GM21786 (cell line): Measurements from ENCODE around the gene TUBB4B.

Experiments
- ATAC-seq: cut with Tn5 transposase; IDR thresholded peaks from one replicate; pipeline ENCODE4 v1.9.1; 2021; ENCODE audit not compliant: unreplicated experiment

Gene TUBB4B

GRCh38 chr9:137225699-137226331 lies 15.3 kb upstream of the TUBB4B start:
- no peak for ATAC-seq

GRCh38 chr9:137226338-137227053 lies 14.6 kb upstream of the TUBB4B start:
- no peak for ATAC-seq

GRCh38 chr9:137227054-137227852 lies 13.8 kb upstream of the TUBB4B start, which contains the start of gene RNF224:
Gene RNF224, plus strand, starts transcription at chr9:137227502. Its CDS starts 834 bp downstream, at chr9:137228336.
- no peak for ATAC-seq

- no peak for ATAC-seq
Measured at GRCh38 chr9:137227853-137228505, 13.1 kb upstream of the TUBB4B start.

GRCh38 chr9:137228506-137228967 lies 12.6 kb upstream of the TUBB4B start:
- no peak for ATAC-seq

GRCh38 chr9:137228968-137229896 lies 11.9 kb upstream of the TUBB4B start:
- ATAC-seq: no peak

GRCh38 chr9:137229903-137230704 lies 11.0 kb upstream of the TUBB4B start:
- ATAC-seq: no peak

- no peak for ATAC-seq
Measured at GRCh38 chr9:137230705-137231371, 10.2 kb upstream of the TUBB4B start, which contains the start of gene SLC34A3. Gene SLC34A3, plus strand, starts transcription at chr9:137230901. Its CDS starts 802 bp downstream, at chr9:137231703.

GRCh38 chr9:137231372-137232039 lies 9.6 kb upstream of the TUBB4B start:
- ATAC-seq: no peak

GRCh38 chr9:137232101-137232500 lies 9.0 kb upstream of the TUBB4B start:
- no peak for ATAC-seq

GRCh38 chr9:137232510-137232909 lies 8.6 kb upstream of the TUBB4B start:
- no peak for ATAC-seq

GRCh38 chr9:137233143-137233980 lies 7.7 kb upstream of the TUBB4B start:
- no peak for ATAC-seq

- no peak for ATAC-seq
Measured at GRCh38 chr9:137234055-137234697, 6.9 kb upstream of the TUBB4B start.

- ATAC-seq: no peak
Measured at GRCh38 chr9:137234758-137235423, 6.2 kb upstream of the TUBB4B start.

- no peak for ATAC-seq
Measured at GRCh38 chr9:137235424-137236237, 5.5 kb upstream of the TUBB4B start.
